HL-60 (cell line): ENCODE results near the gene CYYR1.

ENCODE experiments used
- CTCF ChIP-seq: IDR thresholded peaks from one replicate; pipeline ENCODE4 v1.5.1; 2011; ENCODE audit warnings: low read length, control low read depth, inconsistent platforms; ENCODE audit not compliant: insufficient read depth
- POLR2AphosphoS5 ChIP-seq: IDR thresholded peaks from 2 replicates; pipeline ENCODE4 v1.6.1; 2012; ENCODE audit warnings: low read depth
- REST ChIP-seq: IDR thresholded peaks from 2 replicates; pipeline ENCODE4 v1.6.1; 2012; ENCODE audit warnings: low read depth; ENCODE audit not compliant: insufficient replicate concordance

- TF ChIP-seq REST (no peak), POLR2AphosphoS5 (no peak), CTCF (no peak)
These were observed 18.7 kb downstream of the CYYR1 start for GRCh38 chr21:26554365-26554764.
